ENCODE results near the gene C6orf58. TPM values are rescaled to one million over a fixed set of nuclear protein-coding genes. Genes with fewer than 3 reads are reported as not detected.

C6orf58 gene
- total RNA-seq, 1 donor from 2014 or later = not detected

DNA sequence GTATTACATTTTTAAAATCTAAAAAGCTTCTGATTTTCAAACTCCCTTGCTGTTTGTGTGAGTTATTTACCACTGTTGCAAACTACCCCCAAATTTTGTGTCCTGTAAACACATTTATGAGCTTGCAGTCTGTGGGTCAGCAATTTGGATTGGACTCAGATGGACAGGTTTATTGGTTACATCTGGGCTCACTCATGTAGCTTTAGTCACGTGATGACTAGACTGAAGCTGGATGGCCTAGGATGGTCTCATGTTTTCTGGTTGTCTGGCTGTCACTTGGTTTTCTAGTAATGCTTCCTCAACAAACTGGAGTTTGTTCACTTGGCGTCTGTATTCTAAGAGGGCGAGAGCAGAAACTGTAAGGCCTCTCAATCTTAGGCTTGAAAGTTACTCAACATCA, 12.2 kb upstream of the C6orf58 start:
- TF ChIP-seq, protein P1, sequence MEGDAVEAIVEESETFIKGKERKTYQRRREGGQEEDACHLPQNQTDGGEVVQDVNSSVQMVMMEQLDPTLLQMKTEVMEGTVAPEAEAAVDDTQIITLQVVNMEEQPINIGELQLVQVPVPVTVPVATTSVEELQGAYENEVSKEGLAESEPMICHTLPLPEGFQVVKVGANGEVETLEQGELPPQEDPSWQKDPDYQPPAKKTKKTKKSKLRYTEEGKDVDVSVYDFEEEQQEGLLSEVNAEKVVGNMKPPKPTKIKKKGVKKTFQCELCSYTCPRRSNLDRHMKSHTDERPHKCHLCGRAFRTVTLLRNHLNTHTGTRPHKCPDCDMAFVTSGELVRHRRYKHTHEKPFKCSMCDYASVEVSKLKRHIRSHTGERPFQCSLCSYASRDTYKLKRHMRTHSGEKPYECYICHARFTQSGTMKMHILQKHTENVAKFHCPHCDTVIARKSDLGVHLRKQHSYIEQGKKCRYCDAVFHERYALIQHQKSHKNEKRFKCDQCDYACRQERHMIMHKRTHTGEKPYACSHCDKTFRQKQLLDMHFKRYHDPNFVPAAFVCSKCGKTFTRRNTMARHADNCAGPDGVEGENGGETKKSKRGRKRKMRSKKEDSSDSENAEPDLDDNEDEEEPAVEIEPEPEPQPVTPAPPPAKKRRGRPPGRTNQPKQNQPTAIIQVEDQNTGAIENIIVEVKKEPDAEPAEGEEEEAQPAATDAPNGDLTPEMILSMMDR (IDR thresholded peaks at IDR 0.05) = no peak
- Mint-ChIP-seq H3K9me3 (ENCODE audit: low read depth) (no peaks in the 10 kb centered on the region), H3K4me1 (ENCODE audit: low read depth) (no peaks in the 10 kb centered on the region), H3K27me3 (ENCODE audit: low read depth) (no peaks in the 10 kb centered on the region), H3K27ac (ENCODE audit: unreplicated experiment) (no peak overlapping the region), H3K36me3 (ENCODE audit: low read depth) (no peaks in the 10 kb centered on the region), H3K4me3 (ENCODE audit: unreplicated experiment) (no peak overlapping the region)
- DNase-seq (ENCODE audit: low spot score) = no peak

DNA sequence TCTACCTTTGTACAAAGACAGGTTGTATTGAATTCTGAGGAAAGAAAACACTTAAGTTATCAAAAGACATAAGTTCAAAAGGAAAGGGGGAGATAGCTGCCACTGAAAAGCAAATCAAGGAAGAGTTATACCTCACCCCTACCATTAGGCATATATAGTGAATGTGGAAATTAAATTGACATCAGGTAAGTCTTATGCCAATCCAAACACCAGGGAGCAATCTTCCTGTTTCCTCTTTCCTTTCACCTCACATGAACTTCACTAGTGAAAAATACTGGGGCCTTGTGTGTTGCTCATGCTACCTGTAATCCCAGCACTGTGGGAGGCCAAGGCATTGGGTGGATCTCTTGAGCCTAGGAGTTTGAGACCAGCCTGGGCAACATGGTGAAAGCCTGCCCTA, 10.9 kb upstream of the C6orf58 start:
- H3K4me3 Mint-ChIP-seq (ENCODE audit: unreplicated experiment) = no peak overlapping the region
- no peaks in the 10 kb centered on the region for H3K27me3 Mint-ChIP-seq (ENCODE audit: low read depth)
- TF ChIP-seq, protein P1 (IDR thresholded peaks at IDR 0.05) = no peak
- no peak for DNase-seq (ENCODE audit: low spot score)
- peaks cover 5% of the 10 kb centered on the region for H3K4me1 Mint-ChIP-seq (ENCODE audit: low read depth)
- no peak overlapping the region for H3K27ac Mint-ChIP-seq (ENCODE audit: unreplicated experiment)
- no peaks in the 10 kb centered on the region for H3K36me3 Mint-ChIP-seq (ENCODE audit: low read depth)
- no peaks in the 10 kb centered on the region for H3K9me3 Mint-ChIP-seq (ENCODE audit: low read depth)

DNA sequence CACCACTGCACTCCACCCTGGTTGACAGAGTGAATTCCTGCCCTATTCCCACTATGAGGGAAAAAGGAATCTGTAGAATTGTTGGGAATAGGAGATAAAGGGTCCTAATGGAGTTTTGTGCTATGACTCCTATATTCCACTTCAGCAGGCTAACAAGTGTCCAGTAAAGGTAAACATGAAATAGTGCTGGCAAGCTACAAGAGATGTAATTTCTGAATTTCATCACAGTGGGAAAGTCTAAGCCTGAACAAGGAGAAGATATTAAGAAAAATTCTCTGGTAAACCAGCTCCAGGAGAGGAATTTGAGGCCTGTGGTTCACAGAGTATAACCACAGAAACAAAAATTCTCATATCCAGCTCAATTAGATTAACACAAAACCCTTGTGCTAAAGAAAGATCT, 10.3 kb upstream of the C6orf58 start:
- no peak for DNase-seq (ENCODE audit: low spot score)
- Mint-ChIP-seq H3K4me3 (ENCODE audit: unreplicated experiment) (no peak overlapping the region), H3K9me3 (ENCODE audit: low read depth) (no peaks in the 10 kb centered on the region), H3K27me3 (ENCODE audit: low read depth) (no peaks in the 10 kb centered on the region), H3K27ac (ENCODE audit: unreplicated experiment) (no peak overlapping the region), H3K4me1 (ENCODE audit: low read depth) (peaks cover 6% of the 10 kb centered on the region), H3K36me3 (ENCODE audit: low read depth) (no peaks in the 10 kb centered on the region)
- TF ChIP-seq, protein P1 (IDR thresholded peaks at IDR 0.05) = no peak

DNA sequence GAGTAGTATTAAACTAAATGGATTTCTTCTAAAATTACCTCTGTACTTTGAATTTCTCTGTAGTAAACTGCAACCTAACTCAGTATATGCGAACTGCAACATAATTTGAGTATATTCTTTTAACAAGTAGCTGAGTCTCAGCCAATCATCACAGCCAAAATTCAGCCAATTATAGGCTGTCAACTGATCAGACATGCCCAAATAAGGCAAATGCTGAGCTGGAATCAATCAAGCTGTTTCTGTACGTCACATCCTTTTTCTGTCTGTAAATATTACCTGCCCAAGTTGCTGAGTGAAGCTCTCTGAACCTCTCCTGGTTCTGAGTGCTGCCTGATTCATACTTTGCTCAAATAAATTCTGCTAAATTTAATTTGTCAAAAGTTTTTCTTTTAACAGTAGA, 9.5 kb upstream of the C6orf58 start:
- H3K27me3 Mint-ChIP-seq (ENCODE audit: low read depth) = no peaks in the 10 kb centered on the region
- no peaks in the 10 kb centered on the region for H3K9me3 Mint-ChIP-seq (ENCODE audit: low read depth)
- H3K4me1 Mint-ChIP-seq (ENCODE audit: low read depth) = peaks cover 6% of the 10 kb centered on the region
- H3K4me3 Mint-ChIP-seq (ENCODE audit: unreplicated experiment) = no peak overlapping the region
- no peaks in the 10 kb centered on the region for H3K36me3 Mint-ChIP-seq (ENCODE audit: low read depth)
- TF ChIP-seq, protein P1 (IDR thresholded peaks at IDR 0.05) = no peak
- DNase-seq (ENCODE audit: low spot score) = no peak
- H3K27ac Mint-ChIP-seq (ENCODE audit: unreplicated experiment) = no peak overlapping the region

DNA sequence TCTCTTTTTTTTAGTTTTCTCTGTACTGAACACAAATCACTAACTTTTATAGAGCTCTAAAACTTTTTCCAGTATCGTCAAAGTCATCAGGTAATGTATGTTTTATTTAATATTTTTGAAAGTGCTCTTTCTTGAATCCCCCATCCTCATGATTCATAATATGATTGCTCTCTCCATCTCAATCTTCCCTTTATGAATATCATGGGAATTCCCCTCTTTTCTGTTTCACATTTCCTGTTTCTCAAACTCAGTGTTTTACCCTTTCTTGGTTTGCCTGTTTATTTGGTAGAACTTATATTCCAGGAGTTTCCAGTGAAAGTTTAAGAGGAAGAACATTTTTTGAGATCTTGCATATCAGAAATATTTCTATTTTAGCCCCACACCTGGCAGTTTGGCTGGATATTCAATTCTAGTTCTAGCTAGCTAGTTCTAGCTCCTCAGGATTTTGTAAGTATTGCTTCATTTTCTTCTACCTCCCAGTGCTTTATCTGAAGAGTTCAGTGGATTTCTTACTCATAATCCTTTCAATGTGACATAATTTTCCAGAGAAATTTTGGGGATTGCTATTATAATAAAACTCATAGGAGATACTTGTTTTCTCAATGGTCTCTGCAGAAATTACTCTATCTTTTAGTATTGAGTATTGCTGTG, 6.1 kb upstream of the C6orf58 start:
- no peak overlapping the region for H3K4me3 Mint-ChIP-seq (ENCODE audit: unreplicated experiment)
- TF ChIP-seq, protein P1 (IDR thresholded peaks at IDR 0.05) = no peak
- no peak for DNase-seq (ENCODE audit: low spot score)

More for the DNA sequence above, 6.1 kb upstream of the C6orf58 start:
- H3K4me1 Mint-ChIP-seq (ENCODE audit: low read depth) = peaks cover 6% of the 10 kb centered on the region
- no peaks in the 10 kb centered on the region for H3K27me3 Mint-ChIP-seq (ENCODE audit: low read depth)
- H3K36me3 Mint-ChIP-seq (ENCODE audit: low read depth) = no peaks in the 10 kb centered on the region
- no peaks in the 10 kb centered on the region for H3K9me3 Mint-ChIP-seq (ENCODE audit: low read depth)
- H3K27ac Mint-ChIP-seq (ENCODE audit: unreplicated experiment) = no peak overlapping the region

Data from chondrocyte (in vitro differentiated cells).